HG02642 (cell line): Measurements from ENCODE around the gene NFASC.

Experiments used
- ATAC-seq: cut with Tn5 transposase; IDR thresholded peaks from one replicate; pipeline ENCODE4 v1.9.1; 2021; ENCODE audit warnings: mild to moderate bottlenecking; ENCODE audit not compliant: unreplicated experiment, poor library complexity

NFASC gene

GRCh38 chr1:205025239-205025638 is 154.6 kb downstream of the NFASC start:
- ATAC-seq: no peak

GRCh38 chr1:205026181-205026580 is 155.5 kb downstream of the NFASC start:
- no peak for ATAC-seq

DNA sequence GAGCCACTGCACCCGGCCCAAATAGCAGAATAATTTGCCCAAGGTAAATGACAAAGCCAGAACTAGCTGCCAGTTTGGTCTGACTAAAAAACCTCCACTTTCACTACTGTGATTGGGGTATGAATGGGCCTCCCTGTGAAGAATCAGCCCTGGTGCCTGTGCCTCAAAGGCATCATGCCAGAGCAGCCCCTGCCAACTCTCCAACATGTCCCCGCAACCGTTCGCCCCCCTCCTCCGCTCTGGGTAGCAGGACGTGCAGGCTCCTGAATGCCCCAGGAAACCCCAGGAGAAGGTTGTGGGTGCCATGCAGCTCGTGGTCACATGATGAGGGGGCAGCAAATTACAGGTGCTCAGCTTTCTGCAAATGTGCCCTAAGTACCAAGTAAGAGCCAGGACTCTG is 157.7 kb downstream of the NFASC start:
- no peak for ATAC-seq

DNA sequence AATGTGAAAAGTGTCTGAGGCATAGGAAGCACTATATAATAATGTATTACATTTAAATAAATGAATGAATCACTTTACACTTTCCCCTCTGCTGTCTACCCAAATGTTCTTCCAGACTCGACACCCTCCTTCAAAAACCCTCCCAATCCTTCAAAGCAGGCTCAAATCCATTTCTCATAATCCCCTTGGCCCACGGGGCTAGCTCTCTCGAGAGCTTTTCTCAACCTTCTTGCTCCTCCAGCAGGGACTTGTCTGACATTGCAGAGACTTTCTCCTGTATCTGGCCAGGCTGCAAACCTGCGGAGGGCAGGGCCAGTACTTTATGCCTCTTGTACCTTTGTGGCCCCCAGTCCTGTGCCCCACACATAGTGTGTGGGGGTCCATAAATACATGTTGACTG is 158.3 kb downstream of the NFASC start:
- ATAC-seq: no peak

DNA sequence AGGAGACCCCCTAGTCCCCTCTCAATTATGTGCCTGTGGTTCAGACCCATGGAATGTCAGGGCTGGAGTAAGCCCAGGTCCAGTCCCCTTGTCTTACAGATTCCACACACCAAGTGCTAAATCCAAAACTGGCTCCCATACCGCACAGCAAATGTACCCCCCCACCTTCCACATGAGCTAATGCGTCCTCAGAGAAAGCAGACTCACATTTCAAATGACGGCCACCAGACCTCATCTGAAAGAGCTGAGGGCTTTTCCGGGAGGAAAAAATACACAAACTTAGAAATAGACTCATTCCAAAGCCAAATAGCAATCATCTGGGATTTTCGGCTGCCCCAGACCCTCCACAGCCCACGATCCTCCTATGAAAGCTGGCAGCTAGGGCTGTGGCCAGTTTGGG is 159.6 kb downstream of the NFASC start:
- ATAC-seq: no peak

DNA sequence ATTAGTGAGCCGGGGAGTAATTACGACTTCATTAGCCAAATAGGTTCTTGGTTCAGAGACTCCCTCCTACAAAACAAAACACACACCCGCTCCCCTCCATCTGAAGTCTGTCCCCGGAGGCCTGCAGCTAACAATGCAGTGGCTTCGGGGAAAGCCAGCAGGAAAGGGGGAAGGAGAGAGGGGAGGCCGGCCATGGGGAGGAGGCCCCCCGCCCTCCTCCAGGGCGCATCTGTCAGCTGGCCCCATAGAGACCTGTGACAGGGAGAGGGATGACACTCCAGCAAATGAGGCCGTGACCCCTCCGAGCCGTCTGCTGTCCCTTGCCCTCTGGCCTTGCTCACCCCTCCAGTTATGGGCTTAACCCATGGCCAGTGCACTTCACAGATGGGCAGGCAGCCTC is 160.2 kb downstream of the NFASC start:
- ATAC-seq: no peak

GRCh38 chr1:205032508-205032907 is 161.8 kb downstream of the NFASC start:
- no peak for ATAC-seq

DNA sequence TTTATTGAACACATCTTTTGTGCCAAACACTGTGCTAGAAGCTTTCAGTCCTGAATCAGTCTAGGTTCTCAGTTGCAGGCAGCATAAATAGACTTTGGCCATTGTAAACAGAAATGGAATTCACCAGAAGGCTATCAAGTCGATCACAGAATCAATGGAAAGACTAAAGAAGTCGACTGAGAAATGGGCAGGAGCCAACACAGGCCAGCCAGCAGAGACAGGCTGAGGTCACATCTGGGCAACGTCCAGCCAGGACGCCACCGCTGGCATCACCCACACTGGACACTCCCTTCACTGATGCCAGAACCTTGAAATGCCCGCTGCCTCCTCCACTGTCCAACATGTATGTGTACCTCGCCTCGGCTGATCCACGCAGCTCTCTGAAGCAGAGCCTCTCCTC is 166.9 kb downstream of the NFASC start:
- ATAC-seq: no peak

DNA sequence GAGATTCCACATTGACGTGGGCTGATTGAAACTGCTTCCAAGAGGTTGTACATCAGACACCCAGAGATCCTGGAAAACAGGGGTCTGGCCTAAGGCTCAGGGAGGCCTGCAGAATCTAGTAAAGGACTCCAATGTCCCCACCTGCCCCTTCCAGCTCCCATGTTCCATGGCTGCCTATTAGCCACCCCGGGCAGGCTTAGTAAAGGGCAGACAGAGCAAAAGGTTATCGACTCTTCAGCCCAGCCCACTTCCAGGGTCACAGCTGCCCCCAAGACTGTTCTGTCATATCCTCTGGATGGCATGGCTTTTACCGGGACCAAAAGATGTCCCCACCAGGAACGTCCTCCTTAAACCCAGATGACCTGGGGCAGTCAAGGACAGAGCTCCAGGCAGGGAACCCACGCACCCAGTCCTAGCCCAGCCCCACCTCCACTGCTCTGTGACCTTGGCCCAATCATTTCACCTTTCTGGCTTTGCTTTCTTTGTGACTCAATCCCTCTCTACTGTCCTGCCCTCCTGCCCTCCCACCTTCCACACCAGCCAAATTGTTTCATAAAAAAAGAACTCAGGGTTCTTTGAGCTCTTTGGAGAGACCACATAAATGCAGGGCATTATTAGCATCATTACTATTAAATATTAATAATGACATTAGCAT is 167.6 kb downstream of the NFASC start:
- no peak for ATAC-seq

GRCh38 chr1:205041001-205041715 is 170.5 kb downstream of the NFASC start:
- ATAC-seq: no peak

- no peak for ATAC-seq
Observed at GRCh38 chr1:205041998-205042910, 171.6 kb downstream of the NFASC start.

DNA sequence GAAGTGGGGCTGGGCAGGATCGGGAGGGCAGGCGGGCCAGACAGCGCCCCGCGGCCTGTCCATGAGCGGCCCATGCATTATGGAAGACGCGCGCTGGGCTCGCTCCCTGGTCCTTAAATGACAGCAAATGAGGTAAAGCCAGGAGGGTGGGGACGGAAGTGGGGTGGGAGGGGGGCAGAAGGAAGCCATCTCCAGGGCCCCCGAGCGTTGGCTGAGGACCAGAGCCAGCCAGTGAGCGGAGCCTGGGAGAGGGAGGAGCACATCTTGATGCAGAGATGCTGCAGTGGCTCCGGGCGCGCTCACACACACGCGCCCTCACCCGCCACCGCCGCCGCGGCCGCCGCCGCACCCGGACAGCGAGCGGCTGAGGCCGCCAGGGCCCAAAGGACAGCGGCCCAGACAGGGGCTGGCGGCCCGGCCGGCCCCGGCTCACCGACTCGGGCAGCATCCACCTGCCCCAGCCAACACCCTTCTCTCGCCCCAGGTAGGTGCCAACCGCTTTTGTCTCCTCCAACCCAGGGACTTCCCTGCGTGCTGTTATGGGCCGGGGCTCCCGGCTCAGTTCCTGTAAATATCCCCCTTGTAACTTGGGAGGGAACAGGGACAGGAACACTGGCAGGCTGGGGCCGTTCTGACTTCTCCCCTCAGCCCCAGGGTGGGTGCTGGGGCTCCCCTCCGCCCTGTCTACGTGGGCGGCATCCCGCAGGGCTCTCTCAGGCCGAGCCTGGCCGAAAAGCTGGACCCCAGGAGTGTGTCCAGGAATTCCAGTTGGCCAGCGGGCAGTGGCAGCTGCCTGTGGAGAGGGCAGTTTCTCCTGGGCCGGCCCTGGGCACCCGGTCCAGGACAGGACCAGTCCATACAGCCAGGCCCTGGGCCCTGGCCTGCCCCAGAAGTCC is 172.5 kb downstream of the NFASC start, which contains the start of gene CNTN2:
CNTN2 (plus strand) TSS at position 302 of the 896 bp plus-strand sequence. CDS start 9,974 bp downstream, outside the sequence.
- no peak for ATAC-seq

DNA sequence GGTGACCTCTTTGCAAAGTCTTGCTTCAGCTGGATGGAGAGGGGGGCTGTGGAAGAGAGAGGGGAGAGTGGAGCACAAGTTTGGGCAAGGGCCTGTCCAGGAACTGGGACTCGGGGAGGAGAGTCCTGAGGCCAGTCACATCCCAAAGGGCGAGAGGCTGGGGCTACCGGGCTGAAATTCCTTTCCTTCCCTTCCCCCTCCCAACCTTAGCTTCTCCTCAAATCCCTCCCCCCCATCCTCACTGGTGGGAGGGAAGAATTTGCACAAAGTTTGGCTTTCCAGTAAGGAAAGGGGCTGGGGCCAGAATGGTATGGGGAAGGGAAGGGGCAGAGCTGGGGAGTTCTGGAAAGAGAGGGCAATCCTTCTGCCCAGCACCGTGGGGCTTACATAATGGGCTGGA is 173.2 kb downstream of the NFASC start:
- ATAC-seq: no peak

DNA sequence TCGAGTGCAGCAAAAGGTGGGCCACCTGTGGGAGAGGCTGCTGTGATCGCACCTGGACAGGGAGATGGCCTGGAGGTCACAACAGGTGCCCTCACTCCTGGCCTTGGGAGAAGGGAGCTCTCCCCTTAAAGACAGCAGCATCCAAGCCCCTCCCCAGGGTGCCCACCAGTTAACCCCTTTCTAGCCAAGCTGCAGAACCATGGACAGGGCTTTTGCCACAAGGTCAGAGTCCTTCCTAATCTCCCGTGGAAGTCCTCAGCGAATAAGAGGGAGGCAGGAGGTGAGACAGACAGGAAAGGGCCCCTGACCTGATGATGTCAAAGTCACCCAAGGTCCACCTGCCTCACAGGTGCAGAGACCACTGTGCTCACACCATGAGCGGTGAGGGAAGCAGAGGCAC is 174.1 kb downstream of the NFASC start:
- ATAC-seq: no peak

- no peak for ATAC-seq
Observed at GRCh38 chr1:205045146-205045545, 174.5 kb downstream of the NFASC start.

- no peak for ATAC-seq
Observed at GRCh38 chr1:205046870-205047269, 176.2 kb downstream of the NFASC start.

GRCh38 chr1:205047764-205048231 is 177.1 kb downstream of the NFASC start:
- ATAC-seq: no peak

DNA sequence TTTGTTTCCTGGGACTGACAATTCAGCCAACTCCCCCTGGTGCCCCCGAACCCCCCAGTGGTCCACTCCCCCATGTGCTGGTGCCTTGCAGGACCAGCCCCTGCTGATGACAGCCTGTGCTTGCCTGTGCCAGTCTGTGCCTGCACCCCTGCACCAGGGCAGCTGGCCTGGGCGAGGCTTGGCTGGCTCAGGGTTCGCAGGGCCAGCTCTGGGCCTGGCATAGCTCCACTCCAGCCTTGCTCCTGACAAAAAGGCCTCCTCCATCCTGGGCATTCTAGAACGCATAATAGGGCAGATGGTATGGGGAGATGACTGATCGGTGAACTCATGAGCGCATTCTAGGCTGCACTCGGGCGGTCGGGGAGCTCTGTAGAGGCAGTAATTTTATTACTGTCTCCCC is 177.7 kb downstream of the NFASC start:
- ATAC-seq: no peak

DNA sequence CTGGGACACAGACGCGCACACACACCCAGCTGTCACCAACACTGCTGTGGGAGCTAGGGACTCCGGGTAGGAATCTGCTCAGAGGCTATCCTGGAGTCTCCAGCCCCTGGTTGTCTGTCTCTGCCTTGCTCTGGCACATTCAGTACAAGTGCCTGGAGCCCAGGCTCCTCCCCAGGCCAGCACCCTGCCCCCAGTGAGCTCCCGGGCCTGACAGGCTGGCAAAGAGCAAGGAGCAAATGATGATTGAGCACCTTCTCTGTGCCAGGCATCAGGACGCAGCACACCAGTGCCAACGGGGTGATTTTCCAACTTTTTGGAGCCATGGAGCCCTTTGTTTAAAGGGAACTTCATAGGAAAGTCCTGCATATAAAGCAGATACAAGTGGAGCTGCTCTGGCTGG is 178.8 kb downstream of the NFASC start:
- ATAC-seq: no peak

- ATAC-seq: no peak
Observed at GRCh38 chr1:205052690-205053089, 182.0 kb downstream of the NFASC start.
